Measurements from ENCODE around the gene AP3B1. TPM values are rescaled to one million over a fixed set of nuclear protein-coding genes. Genes with fewer than 3 reads are reported as not detected.

AP3B1 gene
- total RNA-seq, 1 experiment from 2014 or later, result 41.8 TPM

- Histone ChIP-seq H3K23ac (ENCODE audit: insufficient read length, low read depth, low read length) (no peak overlapping the region), H3K56ac (ENCODE audit: insufficient read length, low read depth, low read length) (no peak overlapping the region), H2BK5ac (ENCODE audit: insufficient read length, low read length) (no peak overlapping the region), H2BK15ac (ENCODE audit: low read depth, low read length) (no peak overlapping the region), H4K8ac (replicated peaks; ENCODE audit: insufficient read length, low read depth, low read length) (no peak overlapping the region), H4K91ac (ENCODE audit: insufficient read length, low read depth, low read length) (no peak overlapping the region), H3T11ph (ENCODE audit: low read length) (no peak overlapping the region), H3K27me3 (ENCODE audit: insufficient read depth, low read length) (no peaks in the 10 kb centered on the region), H2AK5ac (ENCODE audit: insufficient read length, low read length) (no peak overlapping the region), H2BK120ac (ENCODE audit: low read depth, low read length, poor library complexity, severe bottlenecking) (no peak overlapping the region), H2AFZ (ENCODE audit: low read length) (no peak overlapping the region), H3K4me1 (ENCODE audit: insufficient read depth, low read length) (0 out of 2 replicates have a peak, but pooled peaks cover 4% of the 10 kb centered on the region), H4K20me1 (ENCODE audit: control insufficient read depth, insufficient read depth, insufficient read length) (no peaks in the 10 kb centered on the region), H3K4ac (ENCODE audit: low read depth, low read length) (no peak overlapping the region), H2BK12ac (ENCODE audit: insufficient read length, low read depth, low read length) (no peak overlapping the region), H3K18ac (ENCODE audit: insufficient read length, low read depth, low read length) (no peak overlapping the region), H3K14ac (ENCODE audit: insufficient read depth, low read length) (no peak overlapping the region), H3K4me2 (ENCODE audit: insufficient read depth, insufficient read length, low read length) (no peak overlapping the region), H2BK20ac (ENCODE audit: low read depth, low read length, poor library complexity, severe bottlenecking) (no peak overlapping the region), H3K27ac (ENCODE audit: insufficient read length, low read depth, low read length) (no peak overlapping the region), H3K9ac (ENCODE audit: extremely low read depth, insufficient read length, low read length) (no peak overlapping the region), H3K23me2 (ENCODE audit: insufficient read length, low read depth, low read length, poor library complexity, severe bottlenecking) (no peaks in the 10 kb centered on the region), H3K79me2 (ENCODE audit: insufficient read depth, low read length) (peaks cover 7% of the 10 kb centered on the region), H3K79me1 (ENCODE audit: insufficient read depth, low read depth, low read length, poor library complexity, severe bottlenecking) (peaks cover 3% of the 10 kb centered on the region), H3K9me3 (ENCODE audit: control insufficient read depth, low read depth, low read length) (no peaks in the 10 kb centered on the region), H4K5ac (ENCODE audit: insufficient read length, low read depth, low read length) (no peak overlapping the region)
- no peaks in the 10 kb centered on the region for H3K9me3 Mint-ChIP-seq
- no CpG with 5 or more reads among the region's 2 CpGs for whole genome bisulfite sequencing (ENCODE audit: extremely low coverage, insufficient read length, low lambda C conversion rate)
- no peak for DNase-seq
- no peak overlapping the region for H3K4me3 Mint-ChIP-seq
- no peak overlapping the region for H3K27ac Mint-ChIP-seq
- peaks cover 33 to 49% of the 10 kb centered on the region in 2 experiments for H3K4me1 Mint-ChIP-seq
- TF ChIP-seq CTCF (conservative IDR thresholded peaks at IDR 0.05), result no peak
- H3K36me3 Mint-ChIP-seq (ENCODE audit: insufficient read depth in 1 of 3, low read depth in 3 of 3), result peaks cover 0 to 7% (median 0%) of the 10 kb centered on the region in 3 experiments; a peak in 1 of 7 replicates
- H3K27me3 Mint-ChIP-seq (ENCODE audit: low read depth), result no peaks in the 10 kb centered on the region
Measured at GRCh38 chr5:78287833-78288232, 6.7 kb downstream of the AP3B1 start.

Data from H9 (cell line).